GM19468 (cell line): ENCODE results near the gene UBE2E1.

Experiments used
- ATAC-seq: cut with Tn5 transposase; IDR thresholded peaks from one replicate; pipeline ENCODE4 v1.9.1; 2021; ENCODE audit warnings: mild to moderate bottlenecking, moderate library complexity, moderate number of reproducible peaks; ENCODE audit not compliant: unreplicated experiment; ENCODE audit errors: extremely low read depth

The UBE2E1 gene

DNA sequence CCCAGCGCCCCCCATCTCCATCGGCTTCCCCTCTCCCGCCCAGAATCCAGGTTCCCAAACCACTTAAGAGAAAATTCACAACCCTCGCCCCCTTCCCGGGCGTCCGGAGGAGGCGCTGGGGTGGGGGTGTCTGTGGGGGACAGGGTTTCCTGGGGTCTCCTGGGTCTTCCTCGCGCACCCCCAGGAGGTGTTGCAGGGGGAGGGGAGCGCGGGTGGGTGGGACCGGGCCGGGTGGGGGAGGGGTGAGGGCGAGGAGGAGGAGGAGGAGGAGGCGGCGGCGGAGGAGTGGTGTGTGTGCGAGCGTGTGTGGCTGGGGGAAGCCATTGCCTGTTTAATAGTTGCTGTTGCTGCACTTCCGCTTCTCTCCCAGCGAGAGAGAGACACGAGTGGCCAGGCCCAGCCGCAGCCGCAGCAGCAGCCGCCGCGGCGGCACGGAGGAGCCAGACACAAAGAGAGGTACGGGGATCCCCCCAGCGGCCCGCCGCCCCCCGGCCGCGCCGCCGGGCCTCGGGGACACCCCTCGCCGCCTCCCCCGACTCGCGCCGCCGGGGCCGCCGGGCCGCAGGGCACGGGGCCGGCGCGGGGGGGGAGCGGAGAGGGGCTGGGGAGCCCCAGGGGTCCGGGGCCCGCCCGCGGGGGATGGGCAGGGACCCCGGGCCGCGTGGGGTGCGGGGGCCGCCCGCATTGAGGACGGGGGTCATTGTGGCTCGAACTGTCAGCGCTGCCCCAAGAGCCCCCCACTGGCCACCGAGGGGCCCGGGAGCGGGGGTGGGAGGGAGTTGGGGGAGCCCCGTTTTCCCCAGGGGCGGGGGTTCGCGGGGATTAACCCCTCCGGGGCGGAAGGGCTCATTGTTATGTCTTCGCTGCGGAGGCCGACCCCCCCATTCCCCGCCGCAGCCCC is at the start of gene UBE2E1:
TSS of gene UBE2E1 (plus strand) at position 323 of the 901 bp plus-strand sequence. CDS start 1,315 bp downstream, outside the sequence.
- peak; percentile 64 for ATAC-seq

DNA sequence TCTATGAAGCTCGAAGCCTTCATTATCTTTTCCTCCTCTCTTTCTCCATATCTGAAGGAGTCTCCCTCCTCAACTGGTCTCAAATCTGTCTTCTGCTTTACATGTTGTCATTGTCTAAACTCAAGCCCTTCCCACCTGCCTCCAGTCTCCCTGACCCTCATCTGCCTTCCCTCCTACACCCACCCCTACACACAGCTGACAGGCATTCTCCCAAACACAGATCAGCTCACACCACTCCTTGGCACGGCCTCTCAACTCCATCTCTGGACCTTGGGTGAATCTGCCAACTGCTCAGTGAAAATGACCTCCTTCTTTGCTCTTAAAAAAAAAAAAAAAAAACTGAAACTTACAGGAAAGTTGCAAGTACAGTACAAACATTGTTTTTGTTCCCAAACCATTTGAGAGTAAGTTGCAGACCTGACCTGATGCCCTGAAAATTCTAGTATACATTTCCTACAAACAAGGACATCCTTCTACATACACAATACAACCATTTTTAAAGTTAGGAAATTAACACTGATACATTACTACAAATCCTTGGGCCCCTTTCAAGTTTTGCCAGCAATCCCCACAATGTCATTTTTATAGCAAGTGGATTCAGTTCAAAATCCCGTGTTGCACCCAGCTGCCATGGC is 49.4 kb upstream of the UBE2E1 start:
- no peak for ATAC-seq

- ATAC-seq = no peak
These were observed 47.4 kb upstream of the UBE2E1 start for GRCh38 chr3:23758253-23758838.

GRCh38 chr3:23760325-23760724 is 45.4 kb upstream of the UBE2E1 start:
- ATAC-seq = no peak

GRCh38 chr3:23760871-23761373 is 44.8 kb upstream of the UBE2E1 start:
- ATAC-seq = peak; percentile 18

- no peak for ATAC-seq
These were observed 44.3 kb upstream of the UBE2E1 start for GRCh38 chr3:23761440-23761896.

DNA sequence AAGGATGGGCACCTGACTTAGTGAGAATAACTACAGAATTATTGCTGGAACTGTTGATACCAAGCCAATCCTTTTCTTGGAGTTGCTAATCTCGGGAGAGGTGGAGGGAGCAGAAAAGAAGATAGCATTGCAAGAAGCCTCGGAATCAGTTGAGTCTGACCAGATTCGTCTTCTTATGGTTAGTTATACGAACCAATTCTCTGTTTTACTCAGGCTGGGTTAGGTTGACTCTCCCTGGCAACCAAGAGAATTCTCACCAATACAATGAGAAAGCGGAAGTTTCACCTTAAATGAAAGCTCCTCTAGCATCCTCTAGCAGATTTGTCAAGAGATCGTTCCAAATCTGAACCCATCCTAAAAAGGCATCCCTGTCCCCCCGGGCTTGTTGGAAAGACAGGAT is 43.5 kb upstream of the UBE2E1 start:
- ATAC-seq = peak; percentile 90

DNA sequence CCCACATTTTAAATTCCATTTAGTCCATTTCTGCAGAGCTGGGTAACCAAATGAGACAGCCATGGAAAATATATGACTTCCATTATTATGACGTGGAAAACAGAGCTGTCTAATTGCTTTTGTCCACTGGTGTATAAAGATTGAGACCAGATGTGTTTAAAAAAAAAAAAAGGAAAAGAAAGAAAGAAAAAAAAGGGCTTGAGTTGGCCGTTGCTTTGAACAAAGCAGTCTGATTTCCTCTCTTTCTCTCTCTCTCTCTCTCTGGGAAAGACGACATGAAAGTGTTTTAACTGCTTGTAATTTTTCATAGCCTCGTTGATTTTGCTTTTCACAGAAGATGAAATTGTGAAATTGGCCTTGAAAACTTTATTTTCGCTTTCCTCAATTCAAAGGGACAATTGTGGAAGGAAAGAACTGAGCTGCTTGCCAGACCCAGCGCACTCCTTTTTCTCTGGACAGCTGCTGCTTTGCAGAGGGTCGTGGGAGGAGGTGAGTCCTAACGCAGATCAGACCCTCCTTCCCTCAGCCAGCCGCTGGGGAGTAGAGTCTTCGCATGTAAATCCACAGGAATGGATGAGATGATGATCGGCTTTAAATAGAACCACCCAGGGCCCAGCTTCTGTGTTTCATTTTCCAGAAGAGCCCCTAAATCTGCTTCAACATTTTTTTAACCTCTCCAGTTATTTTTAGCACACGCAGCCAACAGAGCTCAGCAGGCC is 42.8 kb upstream of the UBE2E1 start:
- no peak for ATAC-seq

- ATAC-seq = no peak
These were observed 41.3 kb upstream of the UBE2E1 start for GRCh38 chr3:23764407-23764806.

DNA sequence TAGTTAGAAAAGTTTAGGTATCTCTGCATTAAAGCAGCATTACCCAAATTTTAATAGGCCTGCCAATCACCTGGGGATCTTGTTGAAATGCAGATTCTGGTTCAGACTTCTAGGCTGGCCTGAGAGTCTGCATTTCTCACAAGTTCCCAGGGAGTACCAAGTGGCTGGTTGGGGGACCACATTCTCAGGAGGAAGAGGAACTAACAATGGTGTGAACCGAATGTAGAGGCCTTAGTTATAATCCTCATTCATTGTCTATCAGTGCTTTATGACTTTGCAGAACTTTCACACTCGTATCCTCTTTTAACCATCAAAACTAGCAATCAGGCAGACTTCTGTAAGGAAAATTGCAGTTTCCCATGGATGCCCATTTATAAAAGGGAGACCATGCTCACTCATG is 38.2 kb upstream of the UBE2E1 start:
- no peak for ATAC-seq

DNA sequence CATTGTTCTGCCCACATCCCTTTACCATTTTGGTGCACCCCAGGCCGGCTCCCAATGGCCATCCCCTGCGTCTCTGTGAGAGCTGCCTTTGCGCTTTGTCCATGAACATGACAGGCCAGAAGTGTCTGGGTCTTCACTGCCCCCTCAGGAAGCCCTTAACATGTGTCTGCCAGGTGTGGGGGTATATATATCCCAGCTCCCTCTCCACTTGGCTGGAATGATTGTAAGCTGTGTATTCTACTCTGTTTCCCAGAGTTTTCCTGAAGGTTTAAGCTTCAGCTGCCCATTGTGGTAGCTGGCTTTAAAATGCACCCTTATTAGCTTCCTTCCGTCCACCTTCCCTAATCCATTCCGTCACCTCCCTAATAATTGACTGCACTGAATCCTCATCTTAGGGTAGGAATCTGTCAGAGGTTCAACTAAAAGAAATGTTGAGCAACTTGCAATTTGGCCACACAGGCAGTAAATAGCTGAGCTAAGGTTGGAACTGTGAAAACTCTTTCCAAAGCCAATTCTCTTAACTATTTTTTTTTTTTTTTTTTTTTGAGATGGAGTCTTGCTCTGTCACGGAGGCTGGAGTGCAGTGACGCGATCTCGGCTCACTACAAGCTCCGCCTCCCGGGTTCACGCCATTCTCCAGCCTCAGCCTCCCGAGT is 30.4 kb upstream of the UBE2E1 start:
- no peak for ATAC-seq

- ATAC-seq = no peak
These were observed 29.3 kb upstream of the UBE2E1 start for GRCh38 chr3:23776352-23776891.

- ATAC-seq = no peak
These were observed 27.3 kb upstream of the UBE2E1 start for GRCh38 chr3:23778446-23778845.

- no peak for ATAC-seq
These were observed 25.9 kb upstream of the UBE2E1 start for GRCh38 chr3:23779841-23780240.

GRCh38 chr3:23781051-23781450 is 24.7 kb upstream of the UBE2E1 start:
- ATAC-seq = no peak

DNA sequence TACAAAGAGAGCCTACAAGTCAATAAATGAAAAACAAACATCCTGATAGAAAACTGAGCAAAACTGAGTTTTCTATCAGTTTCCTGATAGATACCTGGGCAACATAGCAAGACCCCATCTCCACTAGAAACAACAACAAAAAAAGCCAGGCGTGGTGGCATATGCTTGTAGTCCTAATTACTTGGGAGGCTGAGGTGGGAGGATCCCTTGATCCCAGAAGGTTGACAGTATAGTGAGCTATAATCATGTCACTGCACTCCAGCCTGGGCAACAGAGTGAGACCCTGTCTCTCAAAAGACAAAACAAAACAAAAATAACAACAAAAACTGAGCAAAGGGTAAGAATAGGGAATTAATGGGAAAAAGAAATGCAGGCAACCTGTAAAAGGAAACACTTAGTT is 23.9 kb upstream of the UBE2E1 start:
- no peak for ATAC-seq

- no peak for ATAC-seq
These were observed 20.6 kb upstream of the UBE2E1 start for GRCh38 chr3:23785097-23785645.

- no peak for ATAC-seq
These were observed 19.9 kb upstream of the UBE2E1 start for GRCh38 chr3:23785882-23786281.

GRCh38 chr3:23791678-23792077 is 14.1 kb upstream of the UBE2E1 start:
- no peak for ATAC-seq
